Osteocyte (in vitro differentiated cells): ENCODE measurements around the gene TPM1. TPM values are rescaled to one million over a fixed set of nuclear protein-coding genes. Genes with fewer than 3 reads are reported as not detected.

Experiments used
- DNase-seq: peaks from one replicate; pipeline ENCODE4 v3.0.0; 2021; ENCODE audit warnings: mixed read lengths; ENCODE audit not compliant: unreplicated experiment; ENCODE audit errors: extremely low spot score
- H3K27ac Mint-ChIP-seq: one replicate; pipeline ENCODE4 v1.8.0; 2021; ENCODE audit warnings: mild to moderate bottlenecking, mixed read lengths; ENCODE audit not compliant: unreplicated experiment
- H3K27me3 Mint-ChIP-seq: one replicate; pipeline ENCODE4 v1.8.0; 2021; ENCODE audit warnings: mixed read lengths; ENCODE audit not compliant: unreplicated experiment
- H3K36me3 Mint-ChIP-seq: one replicate; pipeline ENCODE4 v1.8.0; 2021; ENCODE audit warnings: mixed read lengths; ENCODE audit not compliant: unreplicated experiment
- H3K4me1 Mint-ChIP-seq: one replicate; pipeline ENCODE4 v1.8.0; 2021; ENCODE audit warnings: mixed read lengths; ENCODE audit not compliant: unreplicated experiment
- H3K4me3 Mint-ChIP-seq: one replicate; pipeline ENCODE4 v1.8.0; 2021; ENCODE audit warnings: mild to moderate bottlenecking, moderate library complexity, mixed read lengths; ENCODE audit not compliant: unreplicated experiment
- H3K9me3 Mint-ChIP-seq: one replicate; pipeline ENCODE4 v1.8.0; 2021; ENCODE audit warnings: mixed read lengths; ENCODE audit not compliant: unreplicated experiment
- total RNA-seq: library from RNA; stranded (reverse); gene quantifications from 2 replicates; pipeline ENCODE4 v1.2.1, GENCODE V29; 2021
- TF ChIP-seq, protein P1 (sequence below): fragments of 200-600 bp; sonication (generic); IDR thresholded peaks from 2 replicates; pipeline ENCODE4 v1.5.0; 2021; ENCODE audit warnings: antibody characterized with exemption, mild to moderate bottlenecking, moderate library complexity

The TPM1 gene
- total RNA-seq, 1 donor from 2014 or later: 1,747 TPM

DNA sequence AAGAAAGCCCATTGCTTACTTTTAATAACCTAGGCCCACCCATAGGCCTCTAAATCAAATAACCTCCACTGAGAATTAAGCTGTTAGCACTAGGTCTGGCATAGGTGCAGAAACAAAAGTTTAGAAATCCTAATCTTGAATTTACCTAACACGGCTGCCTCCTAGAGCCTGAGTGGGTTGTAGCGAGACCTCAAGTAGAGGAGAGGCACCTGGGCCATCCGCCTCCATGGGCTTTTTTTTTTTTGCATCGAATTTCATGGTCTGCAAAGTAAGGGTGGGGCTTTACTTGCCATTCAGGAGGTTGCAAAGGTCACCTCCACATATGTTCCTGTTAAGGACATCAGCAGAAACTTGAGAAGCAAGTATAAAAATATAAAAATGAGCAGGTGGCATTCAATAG is 6.6 kb upstream of the TPM1 start:
- Mint-ChIP-seq H3K4me3 (no peak overlapping the region), H3K27ac (no peak overlapping the region), H3K36me3 (no peaks in the 10 kb centered on the region), H3K9me3 (peaks cover 4% of the 10 kb centered on the region), H3K27me3 (no peaks in the 10 kb centered on the region), H3K4me1 (peaks cover 39% of the 10 kb centered on the region)
- TF ChIP-seq, protein P1, sequence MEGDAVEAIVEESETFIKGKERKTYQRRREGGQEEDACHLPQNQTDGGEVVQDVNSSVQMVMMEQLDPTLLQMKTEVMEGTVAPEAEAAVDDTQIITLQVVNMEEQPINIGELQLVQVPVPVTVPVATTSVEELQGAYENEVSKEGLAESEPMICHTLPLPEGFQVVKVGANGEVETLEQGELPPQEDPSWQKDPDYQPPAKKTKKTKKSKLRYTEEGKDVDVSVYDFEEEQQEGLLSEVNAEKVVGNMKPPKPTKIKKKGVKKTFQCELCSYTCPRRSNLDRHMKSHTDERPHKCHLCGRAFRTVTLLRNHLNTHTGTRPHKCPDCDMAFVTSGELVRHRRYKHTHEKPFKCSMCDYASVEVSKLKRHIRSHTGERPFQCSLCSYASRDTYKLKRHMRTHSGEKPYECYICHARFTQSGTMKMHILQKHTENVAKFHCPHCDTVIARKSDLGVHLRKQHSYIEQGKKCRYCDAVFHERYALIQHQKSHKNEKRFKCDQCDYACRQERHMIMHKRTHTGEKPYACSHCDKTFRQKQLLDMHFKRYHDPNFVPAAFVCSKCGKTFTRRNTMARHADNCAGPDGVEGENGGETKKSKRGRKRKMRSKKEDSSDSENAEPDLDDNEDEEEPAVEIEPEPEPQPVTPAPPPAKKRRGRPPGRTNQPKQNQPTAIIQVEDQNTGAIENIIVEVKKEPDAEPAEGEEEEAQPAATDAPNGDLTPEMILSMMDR: no peak
- no peak for DNase-seq

DNA sequence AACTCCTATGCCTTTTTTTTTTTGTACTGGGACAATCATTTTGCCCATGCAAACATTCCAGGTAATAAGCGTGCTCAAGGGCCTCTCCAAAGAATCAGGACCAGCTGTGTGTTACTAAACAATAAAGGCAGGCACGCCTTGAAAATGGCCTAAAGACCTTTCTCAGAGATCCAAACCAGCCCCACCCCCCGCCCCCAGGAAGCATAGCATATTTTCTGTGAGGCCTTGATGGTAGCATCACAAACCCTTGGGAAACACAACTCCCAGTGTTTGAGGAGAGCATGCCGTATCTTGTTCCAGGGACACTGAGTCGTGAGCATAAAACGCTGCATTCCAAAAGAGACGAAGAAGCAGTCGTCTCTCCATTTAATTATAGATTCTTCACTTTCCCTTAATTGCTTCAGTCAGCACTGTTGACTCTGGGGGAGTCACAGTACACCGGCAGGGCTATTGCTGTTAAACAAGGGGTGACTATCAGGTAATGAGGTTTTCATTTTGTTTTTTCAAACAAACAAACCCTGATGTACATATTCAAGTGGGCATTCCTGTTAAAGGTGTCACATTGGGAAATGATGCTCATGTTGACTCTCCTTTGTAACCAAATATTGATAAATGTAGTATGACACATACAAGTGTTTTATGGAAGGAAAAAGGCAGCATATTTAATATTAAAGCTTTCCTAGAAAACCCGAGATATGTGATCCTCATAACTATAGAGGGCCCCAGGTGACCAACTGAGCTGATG is 4.4 kb upstream of the TPM1 start:
- Mint-ChIP-seq H3K27me3 (no peaks in the 10 kb centered on the region), H3K9me3 (peaks cover 4% of the 10 kb centered on the region), H3K36me3 (peaks cover 2% of the 10 kb centered on the region), H3K4me3 (no peak overlapping the region), H3K27ac (peak overlapping the region; percentile 87), H3K4me1 (peaks cover 50% of the 10 kb centered on the region)
- no peak for DNase-seq
- TF ChIP-seq, protein P1: no peak

DNA sequence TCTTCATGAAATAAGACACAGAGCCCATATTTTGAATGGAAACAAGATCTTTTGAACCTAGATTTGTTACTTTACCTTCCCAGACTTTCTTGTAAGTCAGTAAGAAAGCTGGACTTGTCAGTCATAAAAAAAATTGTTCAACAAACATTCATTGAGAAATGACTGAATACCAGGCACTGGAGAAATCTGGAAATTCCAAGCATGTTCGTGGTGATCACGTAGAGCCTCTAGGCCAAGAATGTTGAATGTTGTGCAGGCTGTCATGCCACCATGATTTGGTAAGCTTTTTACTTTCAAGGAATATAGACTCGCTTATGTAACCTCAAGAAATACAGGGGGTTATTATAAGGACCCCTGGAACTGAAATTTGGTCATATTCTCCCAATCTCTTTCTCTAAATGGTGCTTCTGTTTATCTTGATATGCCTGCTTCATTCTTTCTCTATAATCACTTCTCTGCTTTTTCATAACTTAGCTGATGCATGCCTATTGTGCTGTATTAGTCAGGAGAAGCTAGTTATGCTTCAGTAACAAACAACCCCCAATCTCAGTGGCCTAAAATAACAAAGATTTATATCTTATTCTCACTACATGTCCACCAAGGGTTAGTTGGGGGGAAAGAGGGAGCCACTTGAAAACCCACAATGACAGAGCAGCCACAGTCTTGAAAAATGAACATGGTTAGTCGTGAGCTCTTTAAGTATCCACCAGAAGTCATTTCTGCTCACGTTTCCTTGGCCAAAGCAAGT is 3.4 kb upstream of the TPM1 start:
- peaks cover 7% of the 10 kb centered on the region for H3K36me3 Mint-ChIP-seq
- H3K27ac Mint-ChIP-seq: peak overlapping the region; percentile 87
- peaks cover 4% of the 10 kb centered on the region for H3K9me3 Mint-ChIP-seq
- no peaks in the 10 kb centered on the region for H3K27me3 Mint-ChIP-seq
- no peak for DNase-seq
- H3K4me1 Mint-ChIP-seq: peaks cover 48% of the 10 kb centered on the region
- TF ChIP-seq, protein P1: no peak
- H3K4me3 Mint-ChIP-seq: no peak overlapping the region

DNA sequence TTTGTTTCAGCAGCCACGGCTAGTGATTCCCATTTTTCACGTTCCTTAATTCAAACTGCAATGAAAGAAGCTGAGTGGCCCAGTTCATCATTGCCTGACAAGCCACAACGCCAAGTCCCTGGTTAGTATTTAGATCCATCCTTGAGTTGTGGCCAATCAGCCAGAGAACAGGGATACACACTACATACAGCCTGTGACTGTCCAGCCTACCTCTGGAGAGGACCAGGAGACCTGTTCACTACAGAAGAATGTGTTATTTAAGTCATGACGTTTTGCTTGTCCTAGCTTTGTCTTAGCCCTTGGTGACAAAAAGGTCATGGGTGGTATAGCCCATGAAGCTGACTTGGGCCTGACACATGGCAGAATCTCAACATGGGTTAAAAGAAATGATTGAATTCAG is 2.7 kb upstream of the TPM1 start:
- Mint-ChIP-seq H3K4me1 (peaks cover 48% of the 10 kb centered on the region), H3K27ac (peak overlapping the region; percentile 87), H3K4me3 (no peak overlapping the region), H3K9me3 (peaks cover 4% of the 10 kb centered on the region), H3K27me3 (no peaks in the 10 kb centered on the region), H3K36me3 (peaks cover 14% of the 10 kb centered on the region)
- TF ChIP-seq, protein P1: no peak
- no peak for DNase-seq

DNA sequence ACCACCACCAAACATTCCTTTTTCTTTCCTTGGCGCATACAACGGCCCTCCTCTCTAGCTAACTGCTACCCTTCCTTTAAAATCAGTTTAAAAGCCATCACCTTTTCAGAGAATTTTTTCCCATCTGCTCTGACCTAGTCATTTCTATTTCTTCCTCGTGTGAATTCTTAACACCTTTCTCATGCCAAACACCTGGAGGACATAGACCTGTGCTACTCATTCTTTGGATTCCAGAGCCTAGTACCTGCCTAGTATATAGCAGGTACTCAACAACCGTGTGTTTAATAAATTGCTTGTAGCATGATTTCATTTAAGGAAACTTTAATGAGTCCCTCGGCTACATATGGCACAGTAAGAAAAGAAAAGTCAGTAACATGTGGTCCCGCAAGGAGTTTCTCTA is 2.0 kb upstream of the TPM1 start:
- Mint-ChIP-seq H3K4me1 (peaks cover 52% of the 10 kb centered on the region), H3K4me3 (no peak overlapping the region), H3K27ac (peak overlapping the region; percentile 87), H3K27me3 (no peaks in the 10 kb centered on the region), H3K9me3 (peaks cover 4% of the 10 kb centered on the region), H3K36me3 (peaks cover 21% of the 10 kb centered on the region)
- TF ChIP-seq, protein P1: no peak
- DNase-seq: no peak
